Osteoblast (primary cell): Measurements from ENCODE around the gene PGAM2. TPM values are rescaled to one million over a fixed set of nuclear protein-coding genes. Genes with fewer than 3 reads are reported as not detected.

Source experiments
- DNase-seq: peaks from one replicate; pipeline ENCODE4 v3.0.0; 2011; ENCODE audit warnings: low spot score, mixed read lengths; ENCODE audit not compliant: insufficient read length; ENCODE audit errors: missing footprints
- H2AFZ ChIP-seq: 2 replicates; pipeline ENCODE4 v1.6.0; 2011; ENCODE audit warnings: mild to moderate bottlenecking, low read length
- H3K27ac ChIP-seq: 2 replicates; pipeline ENCODE4 v1.5.1; 2011; ENCODE audit warnings: mild to moderate bottlenecking, low read depth, low read length, moderate library complexity
- H3K27me3 ChIP-seq: 2 replicates; pipeline ENCODE4 v1.6.0; 2012; ENCODE audit warnings: mild to moderate bottlenecking, control low read depth, inconsistent platforms, low read length, moderate library complexity; ENCODE audit not compliant: insufficient read depth
- H3K36me3 ChIP-seq: 2 replicates; pipeline ENCODE4 v1.5.1; 2011; ENCODE audit warnings: mild to moderate bottlenecking, low read length, control low read depth, moderate library complexity; ENCODE audit not compliant: insufficient read depth
- H3K4me1 ChIP-seq: 2 replicates; pipeline ENCODE4 v1.5.1; 2011; ENCODE audit warnings: mild to moderate bottlenecking, low read length, control low read depth, moderate library complexity; ENCODE audit not compliant: insufficient read depth
- H3K4me2 ChIP-seq: 2 replicates; pipeline ENCODE4 v1.6.0; 2011; ENCODE audit warnings: mild to moderate bottlenecking, low read length; ENCODE audit not compliant: insufficient read depth
- H3K4me3 ChIP-seq: fragments of 200-600 bp; sonication (generic); 3 replicates; pipeline ENCODE4 v1.5.1; 2012; ENCODE audit warnings: mild to moderate bottlenecking, low read length, inconsistent platforms; ENCODE audit not compliant: insufficient read depth
- H3K79me2 ChIP-seq: 2 replicates; pipeline ENCODE4 v1.6.0; 2012; ENCODE audit warnings: mild to moderate bottlenecking, low read length, control low read depth, inconsistent platforms; ENCODE audit not compliant: insufficient read depth
- H3K9me3 ChIP-seq: 2 replicates; pipeline ENCODE4 v1.5.1; 2011; ENCODE audit warnings: low read depth, low read length, control low read depth
- H4K20me1 ChIP-seq: 2 replicates; pipeline ENCODE4 v1.6.0; 2012; ENCODE audit warnings: mild to moderate bottlenecking, low read length, control low read depth; ENCODE audit not compliant: insufficient read depth
- CTCF ChIP-seq: IDR thresholded peaks from 2 replicates; pipeline ENCODE4 v1.5.1; 2011; ENCODE audit warnings: mild to moderate bottlenecking, low read depth, low read length, moderate library complexity; ENCODE audit errors: extremely low read depth
- total RNA-seq: library from RNA; depleted of rRNA; stranded (reverse); fragments of >200 nt; gene quantifications from 2 replicates; pipeline ENCODE4 v1.2.3, GENCODE V29; 2012

Gene PGAM2
- total RNA-seq, 1 donor, result 0.36 TPM

- DNase-seq, result no peak
- Histone ChIP-seq H3K27me3 (no peaks in the 10 kb centered on the region), H4K20me1 (no peaks in the 10 kb centered on the region), H3K4me2 (no peak overlapping the region), H3K4me1 (peaks cover 24% of the 10 kb centered on the region), H2AFZ (no peak overlapping the region), H3K4me3 (no peak overlapping the region), H3K9me3 (no peaks in the 10 kb centered on the region), H3K27ac (no peak overlapping the region), H3K79me2 (no peaks in the 10 kb centered on the region), H3K36me3 (no peaks in the 10 kb centered on the region)
- no peak for TF ChIP-seq CTCF
These were observed 31.9 kb upstream of the PGAM2 start for GRCh38 chr7:44097064-44097932.

- Histone ChIP-seq H3K27me3 (no peaks in the 10 kb centered on the region), H3K9me3 (no peaks in the 10 kb centered on the region), H2AFZ (no peak overlapping the region), H3K4me3 (no peak overlapping the region), H3K79me2 (no peaks in the 10 kb centered on the region), H3K27ac (no peak overlapping the region), H3K4me2 (no peak overlapping the region), H3K36me3 (no peaks in the 10 kb centered on the region), H4K20me1 (no peaks in the 10 kb centered on the region), H3K4me1 (peaks cover 15% of the 10 kb centered on the region)
- TF ChIP-seq CTCF, result no peak
- no peak for DNase-seq
These were observed 31.0 kb upstream of the PGAM2 start for GRCh38 chr7:44096326-44096881.

GRCh38 chr7:44095781-44096180 lies 30.4 kb upstream of the PGAM2 start:
- peak; percentile 39 for DNase-seq
- H3K4me1 ChIP-seq, result peaks cover 10% of the 10 kb centered on the region

More at GRCh38 chr7:44095781-44096180, 30.4 kb upstream of the PGAM2 start:
- no peaks in the 10 kb centered on the region for H3K9me3 ChIP-seq
- no peaks in the 10 kb centered on the region for H3K27me3 ChIP-seq
- H3K36me3 ChIP-seq, result no peaks in the 10 kb centered on the region
- no peak overlapping the region for H3K4me3 ChIP-seq
- H2AFZ ChIP-seq, result no peak overlapping the region
- no peaks in the 10 kb centered on the region for H4K20me1 ChIP-seq
- H3K79me2 ChIP-seq, result no peaks in the 10 kb centered on the region
- TF ChIP-seq CTCF, result no peak
- H3K4me2 ChIP-seq, result no peak overlapping the region
- H3K27ac ChIP-seq, result no peak overlapping the region
